K562 treated with DMSO at 1 percent for 24 hours (cell line): ENCODE data around the gene TCP11L2. TPM values are rescaled to one million over a fixed set of nuclear protein-coding genes. Genes with fewer than 3 reads are reported as not detected.

Experiments used
- total RNA-seq: library from RNA; unstranded; fragments of 300-600 nt; gene quantifications from 2 replicates; pipeline ENCODE4 v1.2.3, GENCODE V29; 2022; ENCODE audit warnings: low read depth; ENCODE audit not compliant: insufficient read depth

The TCP11L2 gene
- total RNA-seq: 6.9 and 9.8 TPM in 2 replicates

GRCh38 chr12:106302401-106303201 is at the start of gene TCP11L2:
Gene TCP11L2, plus strand, starts transcription at chr12:106302733. Its CDS starts 8,343 bp downstream, at chr12:106311076.

GRCh38 chr12:106357549-106358395 is 55.2 kb downstream of the TCP11L2 start, which contains the start of gene POLR3B:
Gene POLR3B, plus strand, starts transcription at chr12:106357748. Its CDS starts 132 bp downstream, at chr12:106357880.

Other genes starting within 250 kb of the TCP11L2 start
- gene NUAK1, start 163.8 kb upstream of the TCP11L2 start, total RNA-seq: not detected in 2 replicates
- 0.44 TPM in 1 of 2 replicates, not detected in the other for gene CKAP4, start 54.7 kb upstream of the TCP11L2 start, total RNA-seq
- 12.3 and 13.0 TPM in 2 replicates for gene POLR3B, start 55.0 kb downstream of the TCP11L2 start, total RNA-seq